CD4-positive, alpha-beta T cell (primary cell): ENCODE measurements around the gene FMNL2. TPM values are rescaled to one million over a fixed set of nuclear protein-coding genes. Genes with fewer than 3 reads are reported as not detected.

Experiments used
- ATAC-seq: fragments of 200-7000 bp; cut with Tn5 transposase; one replicate; pipeline ENCODE4 v1.10.0; 2022; ENCODE audit warnings: mild to moderate bottlenecking; ENCODE audit not compliant: poor library complexity
- CTCF ChIA-PET: fragments of 350-600 bp; sonication (Branson Sonifier 250); formaldehyde crosslinking; loops from one replicate; lab custom pipeline; 2021; ENCODE audit warnings: antibody characterized with exemption, inconsistent platforms; lab: Charles Lee
- POLR2A ChIA-PET: fragments of 350-600 bp; sonication (Branson Sonifier 250); formaldehyde crosslinking; loops from one replicate; lab custom pipeline; 2021; ENCODE audit warnings: antibody characterized with exemption, inconsistent platforms; lab: Charles Lee
- DNase-seq, 14 experiments: peaks; one replicate each; pipeline ENCODE4 v3.0.0-alpha.2; 2013 to 2020; ENCODE audit warnings: mixed read lengths in 2 of 14
- H3K27ac ChIP-seq, 2 donors: one replicate each; pipeline versions ENCODE4 v1.5.1 to v1.7.0; 2013; ENCODE audit warnings: low read length in 2 of 2, low read depth in 1 of 2, mild to moderate bottlenecking in 1 of 2
- H3K27me3 ChIP-seq, 2 experiments: 1 replicate in 1 of 2; 2 replicates in 1 of 2; pipeline versions ENCODE4 v1.6.1 to v1.7.0; 2013; ENCODE audit warnings: low read length in 2 of 2, control low read depth in 1 of 2, mild to moderate bottlenecking in 1 of 2, moderate library complexity in 1 of 2; ENCODE audit not compliant: insufficient read depth in 2 of 2, control insufficient read depth in 1 of 2
- H3K36me3 ChIP-seq: one replicate; pipeline ENCODE4 v1.6.1; 2013; ENCODE audit warnings: low read length, control low read depth; ENCODE audit not compliant: insufficient read depth
- H3K4me1 ChIP-seq: one replicate; pipeline ENCODE4 v1.6.1; 2013; ENCODE audit warnings: low read length, control low read depth; ENCODE audit not compliant: insufficient read depth
- H3K4me3 ChIP-seq: one replicate; pipeline ENCODE4 v1.5.1; 2013; ENCODE audit warnings: mild to moderate bottlenecking, low read length, moderate library complexity
- H3K9me3 ChIP-seq, 2 experiments: 1 replicate in 1 of 2; 2 replicates in 1 of 2; pipeline versions ENCODE4 v1.6.1 to v1.7.0; 2013; ENCODE audit warnings: low read length in 2 of 2, mild to moderate bottlenecking in 2 of 2, control low read depth in 1 of 2, moderate library complexity in 1 of 2; ENCODE audit not compliant: control insufficient read depth in 1 of 2, insufficient read depth in 1 of 2
- H3K27ac Mint-ChIP-seq: one replicate; pipeline ENCODE4 v1.8.0; 2020; ENCODE audit warnings: mixed read lengths
- H3K27me3 Mint-ChIP-seq: one replicate; pipeline ENCODE4 v1.8.0; 2021; ENCODE audit warnings: mixed read lengths
- H3K36me3 Mint-ChIP-seq: one replicate; pipeline ENCODE4 v1.8.0; 2021; ENCODE audit warnings: low read depth, mixed read lengths
- H3K4me1 Mint-ChIP-seq: one replicate; pipeline ENCODE4 v1.8.0; 2021; ENCODE audit warnings: low read depth, mixed read lengths
- H3K4me3 Mint-ChIP-seq: one replicate; pipeline ENCODE4 v1.8.0; 2020; ENCODE audit warnings: mild to moderate bottlenecking, mixed read lengths
- H3K9me3 Mint-ChIP-seq: one replicate; pipeline ENCODE4 v1.8.0; 2020; ENCODE audit warnings: mixed read lengths
- CTCF ChIP-seq: fragments of 200-600 bp; IDR thresholded peaks from one replicate; pipeline ENCODE4 v1.8.0; 2022; ENCODE audit warnings: antibody characterized with exemption, mild to moderate bottlenecking
- intact Hi-C, 2 experiments: fragments of 100-400 bp; cut with DNase I in 1 of 2; cut with micrococcal nuclease in 1 of 2; formaldehyde crosslinking; loops; one replicate each; pipeline versions ENCODE4 v1.15.1 to v1.9.0; 2023 to 2025; cut with DNase I, micrococcal nuclease
- total RNA-seq, 174 experiments: library from RNA in 2 of 174; stranded (reverse) in 2 of 174; gene quantifications; one replicate each; pipeline ENCODE4 v1.2.3 and lab custom pipeline; 2021 to 2026

The FMNL2 gene
- total RNA-seq, 2 experiments from 2014 or later = 0.30 to 0.31 TPM

- peaks cover 95% of the 10 kb centered on the region for H3K36me3 Mint-ChIP-seq
- H3K4me3 Mint-ChIP-seq = no peak overlapping the region
- H3K4me1 Mint-ChIP-seq = no peaks in the 10 kb centered on the region
- ChIA-PET POLR2A (no interaction called here), CTCF (interaction anchor here (1.2 to 1.3 kb wide), 2 partner anchors 9 to 485 kb away, joined by 3 read pairs; no protein-coding TSS in a partner anchor)
- Histone ChIP-seq H3K27ac (no peak overlapping the region), H3K36me3 (peaks cover 95% of the 10 kb centered on the region), H3K9me3 (no peaks in the 10 kb centered on the region), H3K4me1 (no peaks in the 10 kb centered on the region), H3K4me3 (no peak overlapping the region), H3K27me3 (no peaks in the 10 kb centered on the region)
- TF ChIP-seq CTCF = no peak
- no peak overlapping the region for H3K27ac Mint-ChIP-seq
- ATAC-seq (no peak), DNase-seq (no peak)
- H3K27me3 Mint-ChIP-seq = no peaks in the 10 kb centered on the region
- intact Hi-C loops = loop anchor here in 1 of 2 experiments (5.0 kb wide), 1 partner anchor 56 kb away; the partner anchor contains the start of genes ARL6IP6 and PRPF40A
- no peaks in the 10 kb centered on the region for H3K9me3 Mint-ChIP-seq
Measured at GRCh38 chr2:152661076-152661475, 326.1 kb downstream of the FMNL2 start.

GRCh38 chr2:152664725-152665124, 329.8 kb downstream of the FMNL2 start:
- Histone ChIP-seq H3K9me3 (no peaks in the 10 kb centered on the region), H3K27ac (no peak overlapping the region), H3K27me3 (no peaks in the 10 kb centered on the region), H3K36me3 (peaks cover 96% of the 10 kb centered on the region), H3K4me1 (no peaks in the 10 kb centered on the region), H3K4me3 (no peak overlapping the region)
- H3K27me3 Mint-ChIP-seq = no peaks in the 10 kb centered on the region
- DNase-seq (no peak), ATAC-seq (no peak)
- peaks cover 93% of the 10 kb centered on the region for H3K36me3 Mint-ChIP-seq
- POLR2A ChIA-PET = no interaction called here
- CTCF ChIA-PET = no interaction called here
- H3K4me1 Mint-ChIP-seq = no peaks in the 10 kb centered on the region
- H3K27ac Mint-ChIP-seq = no peak overlapping the region
- intact Hi-C loops = loop anchor here in 1 of 2 experiments (5.0 kb wide), 1 partner anchor 53 kb away; the partner anchor contains the start of genes ARL6IP6 and PRPF40A
- no peak for TF ChIP-seq CTCF
- H3K4me3 Mint-ChIP-seq = no peak overlapping the region
- H3K9me3 Mint-ChIP-seq = no peaks in the 10 kb centered on the region

- no peak for ATAC-seq
- Histone ChIP-seq H3K4me3 (no peak overlapping the region), H3K27ac (no peak overlapping the region), H3K9me3 (no peaks in the 10 kb centered on the region), H3K27me3 (no peaks in the 10 kb centered on the region), H3K36me3 (peaks cover 95% of the 10 kb centered on the region), H3K4me1 (no peaks in the 10 kb centered on the region)
- Mint-ChIP-seq H3K27ac (no peak overlapping the region), H3K9me3 (no peaks in the 10 kb centered on the region), H3K36me3 (peaks cover 92% of the 10 kb centered on the region), H3K4me1 (no peaks in the 10 kb centered on the region), H3K4me3 (no peak overlapping the region), H3K27me3 (no peaks in the 10 kb centered on the region)
- no peak for DNase-seq
- no peak for TF ChIP-seq CTCF
- intact Hi-C loops = no loop called here
- POLR2A ChIA-PET = no interaction called here
- CTCF ChIA-PET = no interaction called here
Measured at GRCh38 chr2:152674334-152674733, 339.4 kb downstream of the FMNL2 start.
